Stimulated activated CD8-positive, alpha-beta memory T cell treated with anti-CD3 and anti-CD28 coated beads, Interleukin-12 subunit alpha, Interleukin-12 subunit beta, amount 100 ng/mL, for 4 hours (primary cell): ENCODE results near the gene TSPAN18.

ENCODE experiments used
- DNase-seq: peaks from one replicate; pipeline ENCODE4 v3.0.0-alpha.2; 2020; ENCODE audit warnings: low read depth

TSPAN18 gene

DNA sequence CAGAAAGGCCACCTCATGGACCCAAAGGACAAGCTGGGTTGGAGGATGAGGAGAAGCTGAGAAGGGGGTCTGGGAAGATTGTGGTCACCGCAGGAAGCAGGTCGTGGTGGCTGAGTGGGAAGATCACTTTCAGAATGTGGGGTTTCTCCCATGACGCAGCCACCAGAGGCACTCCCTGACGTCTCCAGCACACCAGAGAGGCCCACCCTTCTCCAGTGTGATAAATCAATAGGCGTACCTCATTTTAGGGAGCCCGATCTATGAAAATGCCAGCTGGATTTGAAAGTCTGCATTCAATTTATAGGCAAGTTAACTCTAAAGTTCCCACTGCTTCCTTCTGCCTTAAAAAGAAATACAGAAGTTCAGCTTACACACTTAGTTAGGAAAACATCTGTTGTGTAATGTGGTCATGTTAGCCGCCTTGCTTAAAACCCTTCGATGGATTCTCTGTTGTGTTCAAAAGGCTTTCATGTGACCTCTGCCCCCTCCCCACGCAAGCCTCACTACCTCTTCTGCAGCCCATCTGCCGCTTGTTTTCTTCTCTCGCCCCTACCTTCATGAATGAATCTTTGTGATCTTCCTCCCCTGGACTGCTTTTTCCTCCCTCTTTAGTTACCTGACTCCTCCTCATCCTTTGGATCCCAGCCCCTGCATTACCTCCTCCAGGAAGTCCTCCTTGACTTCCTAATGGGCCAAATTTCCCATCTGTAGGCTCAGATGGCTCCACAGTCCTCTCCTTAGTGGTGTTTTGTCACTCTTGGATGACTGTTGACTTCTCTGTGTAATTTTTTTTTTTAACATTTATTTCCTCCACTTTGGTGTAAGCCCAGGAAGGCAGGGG, 10.7 kb downstream of the TSPAN18 start:
- no peak for DNase-seq

GRCh38 chr11:44738791-44739190, 12.0 kb downstream of the TSPAN18 start:
- DNase-seq, result no peak

DNA sequence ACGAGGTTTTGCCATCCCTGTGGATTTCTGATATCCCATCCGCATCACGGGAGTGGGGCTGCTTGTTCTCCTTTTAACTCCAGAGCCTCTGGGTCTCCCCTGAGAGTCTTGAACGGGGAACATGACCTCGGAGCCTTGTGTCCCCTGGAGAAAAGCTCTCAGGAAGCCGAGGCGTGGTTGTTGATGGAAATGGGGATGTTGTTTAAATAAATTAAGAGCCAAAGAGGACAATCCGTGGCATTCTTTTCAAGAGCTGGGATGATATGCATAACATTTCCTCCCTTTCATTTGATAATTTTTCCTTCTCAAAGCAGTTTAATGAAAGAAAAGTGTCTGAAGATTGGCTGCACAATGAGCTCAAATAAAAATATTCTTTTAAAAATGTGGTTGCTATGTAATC, 14.2 kb downstream of the TSPAN18 start:
- DNase-seq, result no peak

- no peak for DNase-seq
Measured at GRCh38 chr11:44741976-44742375, 15.2 kb downstream of the TSPAN18 start.

GRCh38 chr11:44742508-44743246, 15.9 kb downstream of the TSPAN18 start:
- no peak for DNase-seq

DNA sequence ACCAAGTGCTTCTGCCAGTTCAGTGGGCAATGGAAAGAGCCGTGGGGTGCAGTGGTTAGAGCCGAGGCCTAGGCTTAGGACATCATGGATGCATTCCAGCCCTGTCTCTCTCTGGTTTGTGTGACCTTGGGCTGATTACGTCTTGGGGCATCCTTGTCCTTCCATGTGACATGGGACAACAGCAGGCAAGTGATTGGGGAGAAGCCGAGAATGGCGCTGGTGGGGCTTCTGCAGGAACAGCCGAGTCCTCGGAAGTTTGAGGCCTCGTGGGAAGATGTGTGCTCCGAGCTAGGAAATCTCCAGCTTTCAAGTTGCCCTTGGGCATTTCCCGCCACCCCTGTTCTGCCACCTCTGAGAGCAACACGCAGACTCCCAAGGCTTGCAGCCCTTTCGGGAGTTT, 16.6 kb downstream of the TSPAN18 start:
- DNase-seq, result no peak

GRCh38 chr11:44743959-44744557, 17.3 kb downstream of the TSPAN18 start:
- no peak for DNase-seq

DNA sequence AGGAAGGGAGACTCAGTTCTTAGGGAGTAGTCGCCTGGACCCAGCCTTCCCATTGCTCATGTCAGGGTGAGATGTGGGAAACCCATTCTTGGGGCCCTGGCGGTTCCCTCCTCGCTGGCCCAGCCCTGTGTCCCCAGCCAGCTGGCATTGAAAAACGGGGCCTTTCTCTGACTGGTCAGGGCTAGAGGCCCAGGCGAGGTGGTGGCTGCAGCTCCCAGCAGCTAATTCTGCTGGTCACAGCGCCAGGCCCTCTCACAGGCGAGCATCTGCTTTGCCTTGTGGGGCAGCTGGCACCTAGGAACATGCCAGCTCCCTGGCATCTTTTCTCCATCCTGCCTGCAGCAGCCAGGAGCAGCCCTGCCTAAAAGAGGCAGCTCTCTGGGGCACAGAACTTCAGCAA, 20.1 kb downstream of the TSPAN18 start:
- DNase-seq, result no peak

- no peak for DNase-seq
Measured at GRCh38 chr11:44747316-44747715, 20.6 kb downstream of the TSPAN18 start.

DNA sequence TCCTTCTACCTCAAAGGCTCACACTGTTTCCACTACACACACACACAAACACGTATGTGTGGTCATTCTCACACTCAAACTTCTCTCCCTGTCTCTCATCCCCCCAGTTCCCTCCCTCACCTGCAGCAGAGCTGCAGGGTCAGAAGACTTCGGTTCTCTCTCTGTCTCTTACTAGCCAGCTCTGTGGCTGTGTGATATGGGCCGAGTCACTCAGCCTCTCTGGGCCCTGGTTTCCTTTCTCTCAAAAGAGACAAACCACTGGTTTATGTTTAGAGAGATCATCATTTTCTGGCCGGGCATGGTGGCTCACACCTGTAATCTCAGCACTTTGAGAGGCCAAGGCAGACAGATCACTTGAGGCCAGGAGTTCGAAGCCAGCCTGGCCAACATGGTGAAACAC, 21.1 kb downstream of the TSPAN18 start:
- DNase-seq, result no peak

DNA sequence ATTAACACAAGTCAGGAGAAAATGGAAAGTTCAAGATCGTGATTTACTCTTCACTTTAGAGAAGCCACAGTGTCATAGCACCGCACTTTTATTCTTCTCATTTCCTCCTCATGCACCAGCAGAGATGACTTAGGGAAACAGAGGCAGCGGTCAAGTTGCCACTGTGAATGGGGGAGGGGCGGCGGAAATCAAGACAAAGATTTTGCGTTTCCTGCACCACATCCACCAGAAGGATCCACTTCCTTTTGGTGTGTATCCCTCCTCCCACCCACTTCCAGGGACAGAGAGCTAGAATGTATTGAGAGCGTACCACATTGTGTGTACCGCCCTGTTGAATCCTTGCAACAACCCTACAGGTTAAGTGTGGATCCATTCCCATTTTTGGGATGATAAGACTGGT, 21.8 kb downstream of the TSPAN18 start:
- DNase-seq, result no peak

DNA sequence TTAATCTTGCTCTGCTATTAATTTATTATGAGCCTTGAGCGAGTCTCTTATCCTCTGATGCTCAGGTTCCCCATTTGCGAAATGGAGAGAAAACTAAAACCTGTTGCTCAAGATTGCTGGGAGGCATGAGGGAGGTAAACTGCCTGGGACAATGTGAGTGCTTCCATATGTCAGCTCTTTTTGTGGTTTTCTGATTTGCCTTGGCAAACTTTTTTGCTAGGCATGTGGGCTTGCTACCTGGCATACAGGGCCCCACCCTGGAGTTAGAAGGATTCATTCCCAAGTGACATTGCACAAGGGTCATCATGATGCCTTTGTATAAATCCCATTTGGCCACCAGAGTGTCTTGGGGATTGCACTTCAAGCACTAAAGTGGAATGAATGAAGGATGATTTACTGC, 22.4 kb downstream of the TSPAN18 start:
- DNase-seq, result no peak

DNA sequence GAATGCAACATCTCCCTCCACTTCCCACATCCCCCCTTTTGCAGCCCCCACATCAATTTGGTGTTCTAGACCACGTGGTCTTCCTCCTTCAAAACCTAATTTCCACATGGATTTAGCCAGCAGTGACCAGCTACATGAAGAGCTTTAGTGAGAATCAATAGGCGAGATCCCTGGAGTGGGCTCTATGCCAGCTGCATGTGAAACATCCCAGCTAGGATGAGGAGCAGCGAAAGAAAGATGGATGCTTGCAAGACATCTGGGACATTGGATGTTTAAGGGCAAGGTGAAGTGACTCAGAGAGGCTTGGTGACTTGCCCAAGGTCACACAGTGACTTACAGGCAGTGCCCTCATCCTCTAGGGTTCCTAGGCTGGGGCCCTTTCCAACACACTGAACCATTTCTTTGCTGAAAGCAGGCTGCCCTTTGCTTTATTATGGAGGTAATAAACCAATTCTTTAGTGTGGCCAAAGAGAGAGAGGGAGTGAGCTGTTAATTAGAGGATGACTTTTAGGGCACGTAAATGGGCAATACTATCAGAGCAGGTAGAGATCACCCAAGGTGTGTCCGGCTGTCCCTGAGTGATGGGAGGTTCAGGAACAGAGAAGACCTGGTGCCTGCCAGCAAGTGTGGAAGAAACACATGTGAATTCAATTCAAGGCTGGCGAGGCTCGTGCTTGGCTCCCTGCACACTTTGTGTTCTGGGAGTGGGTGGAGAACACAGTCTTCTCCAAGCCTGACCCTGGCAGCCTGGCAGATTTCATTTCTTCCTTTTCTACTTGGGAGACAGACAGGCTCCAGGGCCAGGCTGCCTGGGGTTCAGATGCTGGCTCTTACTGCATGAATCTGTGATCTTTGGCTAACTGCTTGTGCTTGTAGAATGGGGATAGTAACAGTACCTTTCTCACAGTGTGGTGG, 24.0 kb downstream of the TSPAN18 start:
- DNase-seq, result no peak

DNA sequence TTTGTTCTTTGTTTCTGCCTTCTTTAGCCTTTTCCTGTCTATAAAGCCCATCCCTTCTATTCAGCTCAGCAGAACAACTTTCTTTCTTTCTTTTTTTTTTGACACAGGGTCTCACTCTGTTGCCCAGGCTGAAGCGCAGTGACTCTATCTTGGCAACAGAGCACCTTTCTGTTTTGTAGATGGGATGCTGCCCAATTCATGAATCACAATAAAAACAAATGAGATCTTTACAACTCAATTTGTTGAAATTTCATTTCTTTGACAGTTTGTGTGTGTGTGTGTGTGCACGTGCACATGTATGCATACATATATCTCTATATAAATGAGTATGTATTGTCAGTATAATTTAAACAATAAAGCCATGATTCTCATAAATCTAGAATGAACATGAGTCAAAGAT, 25.5 kb downstream of the TSPAN18 start:
- DNase-seq, result no peak

- DNase-seq, result no peak
Measured at GRCh38 chr11:44752713-44753112, 26.0 kb downstream of the TSPAN18 start.

DNA sequence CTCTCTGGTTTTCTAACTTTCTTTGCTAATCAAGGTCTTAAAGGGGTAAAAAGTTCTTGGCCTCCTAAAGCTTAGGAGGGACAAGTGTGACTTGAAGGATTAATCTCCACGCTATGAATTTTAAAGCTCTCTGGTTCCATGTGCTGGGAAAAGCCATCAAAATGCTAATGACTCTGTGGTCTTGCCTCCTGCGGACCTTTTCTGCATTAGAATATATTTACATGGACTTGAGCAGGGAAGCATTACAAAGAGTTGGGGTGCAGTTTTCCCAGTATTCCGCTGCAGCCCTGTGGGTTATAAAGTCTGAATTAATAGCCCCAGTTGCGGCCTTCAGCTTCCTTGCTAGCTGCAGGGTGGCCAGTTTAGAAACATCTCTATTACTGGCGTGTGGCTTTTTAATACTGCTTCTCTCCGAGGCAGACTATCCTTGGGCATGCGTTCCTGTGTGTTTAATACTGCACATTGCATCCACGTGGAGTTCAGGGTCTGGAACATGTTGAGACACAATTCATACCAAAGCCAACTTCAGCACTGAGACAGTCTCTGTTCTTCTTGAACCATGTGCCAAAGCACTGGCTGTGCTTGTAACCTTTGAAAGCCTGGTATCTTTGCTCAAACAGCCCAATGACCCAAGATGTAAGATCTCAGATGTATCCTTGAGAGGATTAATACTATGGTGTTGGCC, 27.3 kb downstream of the TSPAN18 start:
- no peak for DNase-seq

- no peak for DNase-seq
Measured at GRCh38 chr11:44754876-44755555, 28.3 kb downstream of the TSPAN18 start.

- DNase-seq, result no peak
Measured at GRCh38 chr11:44755556-44756523, 29.1 kb downstream of the TSPAN18 start.

GRCh38 chr11:44758983-44759382, 32.2 kb downstream of the TSPAN18 start:
- no peak for DNase-seq
